HepG2 (cell line): ENCODE data around the gene CADM1. TPM values are rescaled to one million over a fixed set of nuclear protein-coding genes. Genes with fewer than 3 reads are reported as not detected.

Experiments
- ATAC-seq: fragments of 200-7000 bp; cut with Tn5 transposase; 3 replicates; pipeline ENCODE4 v1.9.1; 2020; ENCODE audit warnings: mild to moderate bottlenecking, moderate library complexity
- BruUV-seq: library from RNA; stranded (reverse); fragments of 400-500 nt; replicated peaks from 2 replicates; lab custom pipeline; 2021; lab: Mats Ljungman, UMichigan
- CTCF ChIA-PET: fragments of 300-600 bp; formaldehyde crosslinking; extraction: SDS; loops from one replicate; lab custom pipeline; 2021; ENCODE audit warnings: low total read pairs, inconsistent platforms, low intra/inter-chr PET ratio; lab: Yijun Ruan, JAX
- POLR2A ChIA-PET: fragments of 350-600 bp; sonication (Branson Sonifier 250); formaldehyde crosslinking; loops from one replicate; lab custom pipeline; 2020; ENCODE audit warnings: antibody characterized with exemption, inconsistent platforms; lab: Yijun Ruan, JAX
- DNase-seq: peaks from one replicate; pipeline ENCODE4 v3.0.0-alpha.2; 2015; ENCODE audit warnings: low spot score
- FAIRE-seq: peaks from 3 replicates; lab custom pipeline; 2011; peaks lifted over from hg19 to GRCh38; lab: Jason Lieb, UNC
- H2AFZ ChIP-seq: one replicate; pipeline ENCODE4 v1.6.1; 2011; ENCODE audit warnings: low read length, inconsistent platforms
- H3K27ac ChIP-seq: fragments of 300-600 bp; 3 replicates; pipeline ENCODE4 v1.8.0; 2011; ENCODE audit warnings: mixed run types, mild to moderate bottlenecking, mixed read lengths, low read length, inconsistent platforms; ENCODE audit not compliant: insufficient read depth; ENCODE audit errors: extremely low read length
- H3K27me3 ChIP-seq, 2 experiments: fragments of 200-600 bp in 1 of 2; 2 replicates in 1 of 2; 3 replicates in 1 of 2; pipeline versions ENCODE4 v1.6.0 to v1.8.0; 2011; ENCODE audit warnings: low read length in 2 of 2, mild to moderate bottlenecking in 2 of 2, moderate library complexity in 2 of 2, inconsistent platforms in 1 of 2; ENCODE audit not compliant: insufficient read depth in 2 of 2, control insufficient read depth in 1 of 2
- H3K36me3 ChIP-seq, 2 experiments: fragments of 200-600 bp in 1 of 2; replicated peaks in 1 of 2; 2 replicates in 1 of 2; 3 replicates in 1 of 2; pipeline versions ENCODE4 v1.5.1 to v1.8.0; 2011; ENCODE audit warnings: low read length in 2 of 2, inconsistent platforms in 1 of 2; ENCODE audit not compliant: insufficient read depth in 2 of 2, control insufficient read depth in 1 of 2
- H3K4me1 ChIP-seq: 2 replicates; pipeline ENCODE4 v1.5.1; 2012; ENCODE audit warnings: low read length, inconsistent platforms; ENCODE audit not compliant: insufficient read depth
- H3K4me2 ChIP-seq: 2 replicates; pipeline ENCODE4 v1.6.0; 2011; ENCODE audit warnings: low read depth, low read length, inconsistent platforms
- H3K4me3 ChIP-seq, 3 experiments: fragments of 200-600 bp in 1 of 3; sonication (generic), shearing (Covaris generic) in 1 of 3; replicated peaks in 1 of 3; 2 replicates each; pipeline ENCODE4 v1.5.1; 2011 to 2016; ENCODE audit warnings: low read length in 3 of 3, inconsistent platforms in 2 of 3, low read depth in 2 of 3, mild to moderate bottlenecking in 2 of 3, control low read depth in 1 of 3, mixed read lengths in 1 of 3; ENCODE audit not compliant: insufficient read depth in 1 of 3
- H3K79me2 ChIP-seq: one replicate; pipeline ENCODE4 v1.6.1; 2011; ENCODE audit warnings: low read length, inconsistent platforms; ENCODE audit not compliant: insufficient read depth
- H3K9ac ChIP-seq: 2 replicates; pipeline ENCODE4 v1.6.0; 2011; ENCODE audit warnings: mild to moderate bottlenecking, low read depth, low read length, inconsistent platforms; ENCODE audit not compliant: insufficient read depth
- H3K9me3 ChIP-seq: 2 replicates; pipeline ENCODE4 v1.5.1; 2012; ENCODE audit warnings: mild to moderate bottlenecking, low read length
- H4K20me1 ChIP-seq: 2 replicates; pipeline ENCODE4 v1.6.0; 2011; ENCODE audit warnings: inconsistent platforms, mild to moderate bottlenecking, low read length, moderate library complexity; ENCODE audit not compliant: insufficient read depth
- HMG20B ChIP-seq: conservative IDR thresholded peaks from 2 replicates; pipeline ENCODE4 v1.6.1; 2016; ENCODE audit warnings: missing genetic modification reagents, missing compliant biosample characterization
- HNRNPK ChIP-seq: fragments of 200-400 bp; formaldehyde crosslinking; IDR thresholded peaks from 2 replicates; pipeline ENCODE4 v1.6.1; 2018; ENCODE audit warnings: low read length, low read depth, moderate library complexity, mild to moderate bottlenecking; ENCODE audit not compliant: poor library complexity, severe bottlenecking
- KAT2B ChIP-seq: fragments of 150-350 bp; IDR thresholded peaks from 2 replicates; pipeline ENCODE4 v1.6.1; 2014; ENCODE audit warnings: low read depth, low read length, borderline replicate concordance
- KDM4B ChIP-seq: sonication (generic); formaldehyde crosslinking; IDR thresholded peaks from 2 replicates; pipeline ENCODE4 v1.4.0; 2020; ENCODE audit warnings: missing genetic modification reagents
- MAFK ChIP-seq, 2 experiments: IDR thresholded peaks in 1 of 2; conservative IDR thresholded peaks in 1 of 2; 2 replicates each; pipeline ENCODE4 v1.6.1; 2011; ENCODE audit warnings: improper control_type of control experiment in 2 of 2, low read length in 2 of 2
- NCOR1 ChIP-seq: fragments of 200-600 bp; sonication (generic); IDR thresholded peaks from 2 replicates; pipeline ENCODE4 v1.7.0; 2017; ENCODE audit warnings: antibody characterized with exemption, low read length, borderline replicate concordance
- RARG ChIP-seq: sonication (generic); formaldehyde crosslinking; IDR thresholded peaks from 2 replicates; pipeline ENCODE4 v1.4.0; 2020; ENCODE audit warnings: low read depth, mild to moderate bottlenecking, missing genetic modification reagents
- SCMH1 ChIP-seq: sonication (generic); formaldehyde crosslinking; IDR thresholded peaks from 2 replicates; pipeline ENCODE4 v1.9.0; 2021; ENCODE audit warnings: missing genetic modification reagents, mild to moderate bottlenecking, borderline replicate concordance
- ZFP1 ChIP-seq: IDR thresholded peaks from 2 replicates; pipeline ENCODE4 v1.6.1; 2016
- ZNF24 ChIP-seq: fragments of 450-650 bp; IDR thresholded peaks from 2 replicates; pipeline ENCODE4 v1.6.1; 2017; ENCODE audit warnings: antibody characterized with exemption, mild to moderate bottlenecking
- ZNF354B ChIP-seq: sonication (generic); formaldehyde crosslinking; IDR thresholded peaks from 2 replicates; pipeline ENCODE4 v1.8.0; 2022; ENCODE audit warnings: mild to moderate bottlenecking, missing genetic modification reagents
- ZNF564 ChIP-seq: sonication (generic); formaldehyde crosslinking; IDR thresholded peaks from 2 replicates; pipeline ENCODE4 v1.8.1; 2023; ENCODE audit warnings: mild to moderate bottlenecking, missing genetic modification reagents
- ZNF670 ChIP-seq: sonication (generic); formaldehyde crosslinking; IDR thresholded peaks from 2 replicates; pipeline ENCODE4 v1.8.0; 2022; ENCODE audit warnings: mild to moderate bottlenecking, missing genetic modification reagents, borderline replicate concordance
- WGBS: methylation state at CpG from one replicate; pipeline ENCODE4 v1.1.6; 2017; ENCODE audit warnings: low lambda C conversion rate; 5-methylcytosine and 5-hydroxymethylcytosine counted together
- in situ Hi-C: cut with HindIII; loops from 2 replicates; pipeline ENCODE4 v1.10.0; 2017; ENCODE audit warnings: low pct_unique_long_range_greater_than_20kb; ENCODE audit not compliant: extremely low pct_ligation_motif_present
- intact Hi-C: fragments of 100-400 bp; cut with micrococcal nuclease; formaldehyde crosslinking; loops from one replicate; pipeline ENCODE4 v1.10.0; 2022; ENCODE audit not compliant: unreplicated experiment
- polyA plus RNA-seq, 8 experiments: library from polyadenylated mRNA; depleted of rRNA in 3 of 8; stranded (reverse) in 7 of 8; unstranded in 1 of 8; fragments of >200 nt; fragmentation: Illumina TruSeq in 4 of 8; extraction: Trizol in 4 of 8; gene quantifications; 2 replicates each; pipeline versions ENCODE4 v1.2.1 to v1.2.3, GENCODE V29; 2011 to 2016; ENCODE audit warnings: low read depth in 4 of 8, missing spikeins in 1 of 8, mixed read lengths in 1 of 8; ENCODE audit not compliant: insufficient read depth in 1 of 8
- total RNA-seq, 5 experiments: library from RNA; depleted of rRNA; stranded (reverse); fragments of >200 nt; fragmentation: Illumina TruSeq; extraction: Trizol; gene quantifications; 2 replicates each; pipeline ENCODE4 v1.2.3, GENCODE V29; 2016; ENCODE audit warnings: low read depth in 1 of 5
- TF ChIP-seq, protein P1 (sequence below): sonication (generic); formaldehyde crosslinking; IDR thresholded peaks from 2 replicates; pipeline ENCODE4 v1.4.0; 2020; ENCODE audit warnings: missing genetic modification reagents
- TF ChIP-seq, protein P2 (sequence below): sonication (generic); formaldehyde crosslinking; conservative IDR thresholded peaks from 2 replicates; pipeline ENCODE4 v1.8.0; 2022; ENCODE audit warnings: low read depth, missing genetic modification reagents
- TF ChIP-seq, protein P3 (sequence below): sonication (generic); formaldehyde crosslinking; IDR thresholded peaks from 2 replicates; pipeline ENCODE4 v1.8.0; 2022; ENCODE audit warnings: missing genetic modification reagents, mild to moderate bottlenecking, inconsistent platforms, borderline replicate concordance
- TF ChIP-seq, protein P4 (sequence below): sonication (generic); formaldehyde crosslinking; IDR thresholded peaks from 2 replicates; pipeline ENCODE4 v1.4.0; 2020; ENCODE audit warnings: mild to moderate bottlenecking, missing genetic modification reagents, borderline replicate concordance

Gene CADM1
- total and polyA plus RNA-seq, 2 of the 13 experiments (the other 11 are each of a cell fraction or from before 2014, with no cell fraction given), result 71.3 to 122 TPM

DNA sequence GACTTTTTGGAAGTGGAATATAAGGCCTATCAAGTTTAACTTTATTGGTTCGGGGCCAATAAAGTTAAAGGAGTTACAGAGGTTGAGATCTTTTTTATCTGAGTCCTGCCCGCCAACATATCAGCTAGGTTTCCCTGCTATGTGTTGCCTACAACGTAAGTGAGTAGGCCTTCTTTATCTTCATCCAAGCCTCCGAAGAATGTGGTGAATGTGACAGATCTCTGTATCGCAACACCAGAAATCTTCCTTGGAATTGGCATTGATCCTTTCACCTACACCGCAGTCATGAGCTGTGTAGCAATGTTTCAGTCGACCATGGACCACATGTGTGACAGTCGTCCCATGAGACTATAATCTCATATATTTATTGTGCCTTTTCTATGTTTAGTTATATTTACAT is 37.3 kb upstream of the CADM1 start:
- H3K36me3 ChIP-seq, result no peaks in the 10 kb centered on the region
- FAIRE-seq, result no peak
- no peaks in the 10 kb centered on the region for H3K9me3 ChIP-seq
- WGBS, result 16% methylated on average over 8 of the region's 8 CpGs
- no peak for DNase-seq
- H4K20me1 ChIP-seq, result no peaks in the 10 kb centered on the region
- ATAC-seq, result no peak
- H3K27ac ChIP-seq, result no peak overlapping the region
- POLR2A ChIA-PET, result no interaction called here
- H3K79me2 ChIP-seq, result no peaks in the 10 kb centered on the region
- no peaks in the 10 kb centered on the region for H3K4me1 ChIP-seq
- no peak overlapping the region for H3K9ac ChIP-seq
- no peak overlapping the region for H3K4me2 ChIP-seq
- H3K27me3 ChIP-seq, result peaks cover 3 to 13% of the 10 kb centered on the region in 2 experiments; a peak in 3 of 5 replicates
- H2AFZ ChIP-seq, result no peak overlapping the region
- CTCF ChIA-PET, result no interaction called here
- in situ Hi-C loops (no loop called here), intact Hi-C loops (loop anchor here (10.0 kb wide), 1 partner anchor 133 kb away; no protein-coding TSS in a partner anchor)
- H3K4me3 ChIP-seq, result no peak overlapping the region
- BruUV-seq, result no TSS peak
- TF ChIP-seq, protein P1, sequence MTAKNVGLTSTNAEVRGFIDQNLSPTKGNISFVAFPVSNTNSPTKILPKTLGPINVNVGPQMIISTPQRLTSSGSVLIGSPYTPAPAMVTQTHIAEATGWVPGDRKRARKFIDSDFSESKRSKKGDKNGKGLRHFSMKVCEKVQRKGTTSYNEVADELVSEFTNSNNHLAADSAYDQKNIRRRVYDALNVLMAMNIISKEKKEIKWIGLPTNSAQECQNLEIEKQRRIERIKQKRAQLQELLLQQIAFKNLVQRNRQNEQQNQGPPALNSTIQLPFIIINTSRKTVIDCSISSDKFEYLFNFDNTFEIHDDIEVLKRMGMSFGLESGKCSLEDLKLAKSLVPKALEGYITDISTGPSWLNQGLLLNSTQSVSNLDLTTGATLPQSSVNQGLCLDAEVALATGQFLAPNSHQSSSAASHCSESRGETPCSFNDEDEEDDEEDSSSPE (CRISPR knock-in tag), result no peak
- TF ChIP-seq KDM4B (CRISPR knock-in tag), result no peak
- TF ChIP-seq, protein P2, sequence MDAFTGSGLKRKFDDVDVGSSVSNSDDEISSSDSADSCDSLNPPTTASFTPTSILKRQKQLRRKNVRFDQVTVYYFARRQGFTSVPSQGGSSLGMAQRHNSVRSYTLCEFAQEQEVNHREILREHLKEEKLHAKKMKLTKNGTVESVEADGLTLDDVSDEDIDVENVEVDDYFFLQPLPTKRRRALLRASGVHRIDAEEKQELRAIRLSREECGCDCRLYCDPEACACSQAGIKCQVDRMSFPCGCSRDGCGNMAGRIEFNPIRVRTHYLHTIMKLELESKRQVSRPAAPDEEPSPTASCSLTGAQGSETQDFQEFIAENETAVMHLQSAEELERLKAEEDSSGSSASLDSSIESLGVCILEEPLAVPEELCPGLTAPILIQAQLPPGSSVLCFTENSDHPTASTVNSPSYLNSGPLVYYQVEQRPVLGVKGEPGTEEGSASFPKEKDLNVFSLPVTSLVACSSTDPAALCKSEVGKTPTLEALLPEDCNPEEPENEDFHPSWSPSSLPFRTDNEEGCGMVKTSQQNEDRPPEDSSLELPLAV (CRISPR knock-in tag), result no peak
- TF ChIP-seq HMG20B (CRISPR knock-in tag), result no peak
- no peak for TF ChIP-seq ZNF564
- no peak for TF ChIP-seq MAFK (conservative IDR thresholded peaks at IDR 0.05 in 1 of 2, IDR thresholded peaks at IDR 0.05 in 1 of 2; ENCODE audit: low read length in 2 of 2)
- TF ChIP-seq ZNF670, result no peak
- no peak for TF ChIP-seq ZFP1
- no peak for TF ChIP-seq HNRNPK
- no peak for TF ChIP-seq ZNF354B (CRISPR knock-in tag)
- TF ChIP-seq ZNF24, result no peak
- TF ChIP-seq NCOR1, result no peak
- TF ChIP-seq, protein P3, sequence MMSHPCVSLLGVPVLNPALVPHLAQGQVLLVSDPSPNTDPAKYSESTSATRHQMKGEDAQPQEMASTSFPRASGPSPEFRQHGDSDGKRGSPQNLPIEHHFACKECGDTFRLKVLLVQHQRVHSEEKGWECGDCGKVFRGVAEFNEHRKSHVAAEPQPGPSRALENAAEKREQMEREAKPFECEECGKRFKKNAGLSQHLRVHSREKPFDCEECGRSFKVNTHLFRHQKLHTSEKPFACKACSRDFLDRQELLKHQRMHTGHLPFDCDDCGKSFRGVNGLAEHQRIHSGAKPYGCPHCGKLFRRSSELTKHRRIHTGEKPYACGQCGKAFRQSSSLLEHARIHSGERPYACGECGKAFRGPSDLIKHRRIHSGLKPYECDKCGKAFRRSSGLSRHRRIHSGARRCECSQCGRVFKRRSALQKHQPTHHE, result no peak
- no peak for TF ChIP-seq KAT2B
- TF ChIP-seq, protein P4, sequence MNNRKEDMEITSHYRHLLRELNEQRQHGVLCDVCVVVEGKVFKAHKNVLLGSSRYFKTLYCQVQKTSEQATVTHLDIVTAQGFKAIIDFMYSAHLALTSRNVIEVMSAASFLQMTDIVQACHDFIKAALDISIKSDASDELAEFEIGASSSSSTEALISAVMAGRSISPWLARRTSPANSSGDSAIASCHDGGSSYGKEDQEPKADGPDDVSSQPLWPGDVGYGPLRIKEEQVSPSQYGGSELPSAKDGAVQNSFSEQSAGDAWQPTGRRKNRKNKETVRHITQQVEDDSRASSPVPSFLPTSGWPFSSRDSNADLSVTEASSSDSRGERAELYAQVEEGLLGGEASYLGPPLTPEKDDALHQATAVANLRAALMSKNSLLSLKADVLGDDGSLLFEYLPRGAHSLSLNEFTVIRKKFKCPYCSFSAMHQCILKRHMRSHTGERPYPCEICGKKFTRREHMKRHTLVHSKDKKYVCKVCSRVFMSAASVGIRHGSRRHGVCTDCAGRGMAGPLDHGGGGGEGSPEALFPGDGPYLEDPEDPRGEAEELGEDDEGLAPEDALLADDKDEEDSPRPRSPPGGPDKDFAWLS (CRISPR knock-in tag), result no peak
- TF ChIP-seq RARG, result no peak
- no peak for TF ChIP-seq SCMH1 (CRISPR knock-in tag)
